Adipocyte (in vitro differentiated cells): ENCODE data around the gene EMP3.
A peak's percentile ranks its signal among the peaks of the same experiment; 100 is the strongest.

Source experiments
- DNase-seq: peaks from one replicate; pipeline ENCODE4 v3.0.0-alpha.2; 2015; ENCODE audit warnings: low read depth
- H3K27me3 ChIP-seq: replicated peaks from 2 replicates; pipeline ENCODE4 v1.7.0; 2013; ENCODE audit warnings: mild to moderate bottlenecking, low read length, moderate library complexity; ENCODE audit not compliant: control insufficient read depth, insufficient read depth
- H3K36me3 ChIP-seq: 2 replicates; pipeline ENCODE4 v1.7.0; 2013; ENCODE audit warnings: low read length, mild to moderate bottlenecking, moderate library complexity; ENCODE audit not compliant: control insufficient read depth, insufficient read depth, severe bottlenecking
- H3K4me1 ChIP-seq: 2 replicates; pipeline ENCODE4 v1.7.0; 2013; ENCODE audit warnings: mild to moderate bottlenecking, low read length, moderate library complexity; ENCODE audit not compliant: control insufficient read depth, insufficient read depth
- H3K4me3 ChIP-seq: 2 replicates; pipeline ENCODE4 v1.7.0; 2013; ENCODE audit warnings: mild to moderate bottlenecking, low read length, moderate library complexity
- H3K9ac ChIP-seq: 2 replicates; pipeline ENCODE4 v1.7.0; 2013; ENCODE audit warnings: mild to moderate bottlenecking, low read length, moderate library complexity
- H3K9me3 ChIP-seq: 2 replicates; pipeline ENCODE4 v1.7.0; 2013; ENCODE audit warnings: mild to moderate bottlenecking, low read length, moderate library complexity; ENCODE audit not compliant: control insufficient read depth

Gene EMP3

GRCh38 chr19:48351341-48351752 is 26.0 kb downstream of the EMP3 start:
- Histone ChIP-seq H3K9me3 (no peaks in the 10 kb centered on the region), H3K27me3 (no peaks in the 10 kb centered on the region)
- DNase-seq = peak; percentile 66

DNA sequence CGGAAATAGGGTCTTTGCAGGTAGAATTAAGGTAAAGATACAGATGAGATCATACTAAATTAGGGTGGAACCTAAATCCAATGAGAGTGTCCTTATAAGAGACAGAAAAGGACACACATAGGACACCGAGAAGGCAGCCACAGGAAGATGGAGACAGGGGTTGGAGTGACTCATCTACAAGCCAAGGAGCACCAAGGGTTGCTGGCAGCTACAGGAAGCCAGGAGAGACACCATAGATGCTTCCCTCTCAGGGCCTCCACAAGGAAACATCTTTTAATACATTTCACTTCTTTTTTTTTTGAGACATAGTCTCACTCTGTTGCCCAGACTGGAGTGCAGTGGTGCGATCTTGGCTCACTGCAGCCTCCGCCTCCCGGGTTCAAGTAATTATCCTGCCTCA is 28.3 kb downstream of the EMP3 start:
- Histone ChIP-seq H3K4me1 (no peaks in the 10 kb centered on the region), H3K36me3 (no peaks in the 10 kb centered on the region), H3K4me3 (no peak overlapping the region), H3K27me3 (no peaks in the 10 kb centered on the region), H3K9me3 (no peaks in the 10 kb centered on the region), H3K9ac (no peak overlapping the region)
- DNase-seq = no peak

More at GRCh38 chr19:48351341-48351752, 26.0 kb downstream of the EMP3 start:
- Histone ChIP-seq H3K4me1 (no peaks in the 10 kb centered on the region), H3K4me3 (no peak overlapping the region), H3K36me3 (no peaks in the 10 kb centered on the region), H3K9ac (no peak overlapping the region)

DNA sequence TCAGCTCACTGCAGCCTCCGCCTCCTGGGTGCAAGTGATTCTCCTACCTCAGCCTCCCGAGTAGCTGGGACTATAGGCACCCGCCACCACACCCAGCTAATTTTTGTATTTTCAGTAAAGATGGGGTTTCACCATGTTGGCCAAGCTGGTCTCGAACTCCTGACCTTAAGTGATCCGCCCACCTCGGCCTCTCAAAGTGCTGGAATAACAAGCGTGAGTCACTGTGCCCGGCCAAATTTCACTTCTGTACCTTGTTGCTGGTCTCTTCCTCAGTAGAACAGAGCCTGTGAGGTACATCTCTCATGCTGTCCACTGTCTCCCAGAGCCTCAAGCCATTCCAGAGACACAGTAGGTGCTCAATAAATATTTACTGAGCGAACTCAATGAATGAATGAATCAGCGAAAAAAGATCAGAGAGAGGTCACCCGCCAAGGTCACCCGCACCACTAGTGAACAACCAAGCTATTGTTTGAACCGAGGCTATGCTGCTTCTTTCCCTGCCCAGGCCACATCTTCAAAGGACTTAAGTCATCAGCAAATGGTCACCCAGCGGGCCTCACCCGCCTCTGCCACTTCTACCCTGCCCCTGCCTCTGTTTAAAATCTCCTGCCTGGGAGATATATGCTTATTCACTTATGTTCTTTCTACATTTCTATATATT is 29.1 kb downstream of the EMP3 start:
- DNase-seq = no peak
- no peak overlapping the region for H3K4me3 ChIP-seq
- H3K9ac ChIP-seq = no peak overlapping the region
- H3K36me3 ChIP-seq = no peaks in the 10 kb centered on the region
- H3K27me3 ChIP-seq = no peaks in the 10 kb centered on the region
- no peaks in the 10 kb centered on the region for H3K4me1 ChIP-seq
- no peaks in the 10 kb centered on the region for H3K9me3 ChIP-seq

GRCh38 chr19:48355365-48355954 is 30.1 kb downstream of the EMP3 start:
- no peak overlapping the region for H3K4me3 ChIP-seq
- H3K36me3 ChIP-seq = peaks cover 3% of the 10 kb centered on the region
- H3K9ac ChIP-seq = no peak overlapping the region
- no peaks in the 10 kb centered on the region for H3K9me3 ChIP-seq
- H3K4me1 ChIP-seq = no peaks in the 10 kb centered on the region
- no peak for DNase-seq
- no peaks in the 10 kb centered on the region for H3K27me3 ChIP-seq

- Histone ChIP-seq H3K4me1 (peaks cover 4% of the 10 kb centered on the region), H3K9me3 (no peaks in the 10 kb centered on the region), H3K27me3 (no peaks in the 10 kb centered on the region), H3K4me3 (no peak overlapping the region), H3K36me3 (peaks cover 3% of the 10 kb centered on the region), H3K9ac (no peak overlapping the region)
- DNase-seq = no peak
Measured at GRCh38 chr19:48359123-48359522, 33.8 kb downstream of the EMP3 start.

DNA sequence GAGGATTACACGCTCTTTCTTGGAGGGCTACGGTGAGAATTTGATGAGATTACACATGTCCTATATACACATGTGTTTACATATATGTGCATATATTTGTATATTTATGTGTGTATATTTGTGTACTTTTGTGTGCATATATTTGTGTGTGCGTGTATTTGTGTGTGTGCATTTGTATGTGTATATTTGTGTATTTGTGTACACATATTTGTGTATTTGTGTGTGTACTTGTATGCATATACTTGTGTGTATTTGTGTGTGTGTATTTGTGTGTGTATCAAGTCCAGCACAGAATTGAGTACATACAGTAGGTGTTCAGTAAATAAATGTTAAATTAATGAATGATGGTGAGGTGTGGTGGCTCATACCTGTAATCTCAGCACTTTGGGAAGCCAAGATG is 36.6 kb downstream of the EMP3 start:
- H3K9me3 ChIP-seq = no peaks in the 10 kb centered on the region
- peaks cover 3% of the 10 kb centered on the region for H3K36me3 ChIP-seq
- no peaks in the 10 kb centered on the region for H3K27me3 ChIP-seq
- H3K4me3 ChIP-seq = no peak overlapping the region
- peaks cover 4% of the 10 kb centered on the region for H3K4me1 ChIP-seq
- H3K9ac ChIP-seq = no peak overlapping the region
- DNase-seq = no peak

DNA sequence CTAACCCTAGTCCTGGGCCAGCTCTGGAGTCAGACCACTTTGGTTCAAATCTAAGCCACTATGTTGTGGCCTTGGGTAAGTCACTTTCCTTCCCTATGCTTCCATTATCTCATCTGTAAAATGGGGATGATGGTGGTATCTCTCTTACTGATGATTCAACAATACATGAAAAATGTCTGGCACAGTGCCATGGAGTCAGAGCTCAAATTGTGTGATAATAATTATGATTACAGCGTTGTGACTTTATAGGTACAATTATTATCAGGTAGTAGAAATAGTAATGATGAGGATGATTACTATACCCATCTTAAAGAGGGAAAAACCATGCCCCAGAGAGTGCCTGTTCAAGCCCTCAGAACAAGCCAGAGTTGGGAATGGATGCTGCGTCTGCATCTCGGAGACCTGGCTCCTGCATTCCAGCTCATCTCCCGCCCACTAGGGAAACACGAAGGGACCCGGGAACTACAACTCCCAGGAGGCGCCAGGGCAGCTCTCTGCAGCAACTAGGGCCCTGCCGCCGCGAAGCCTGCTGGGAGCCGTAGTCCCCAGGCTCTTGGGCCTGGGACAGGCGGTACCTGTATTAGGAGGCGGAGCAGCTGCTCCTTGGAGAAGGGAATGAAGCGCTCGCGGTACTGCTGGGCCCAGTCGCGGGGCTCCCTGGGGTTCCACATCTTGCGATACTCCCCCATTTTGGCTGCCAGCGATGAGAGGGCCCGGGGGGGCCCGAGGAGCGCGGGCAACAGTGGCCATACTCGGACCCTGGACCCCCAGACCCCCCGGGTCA is 37.6 kb downstream of the EMP3 start:
- Histone ChIP-seq H3K4me1 (peaks cover 4% of the 10 kb centered on the region), H3K4me3 (peak overlapping the region; percentile 97), H3K27me3 (no peaks in the 10 kb centered on the region), H3K9ac (peak overlapping the region; percentile 99), H3K9me3 (no peaks in the 10 kb centered on the region), H3K36me3 (peaks cover 3% of the 10 kb centered on the region)
- DNase-seq = peak; percentile 97

GRCh38 chr19:48363500-48363809 is 38.1 kb downstream of the EMP3 start:
- peaks cover 4% of the 10 kb centered on the region for H3K4me1 ChIP-seq
- DNase-seq = no peak
- H3K36me3 ChIP-seq = peaks cover 3% of the 10 kb centered on the region
- H3K4me3 ChIP-seq = peak overlapping the region; percentile 97
- no peaks in the 10 kb centered on the region for H3K27me3 ChIP-seq
- peak overlapping the region; percentile 99 for H3K9ac ChIP-seq
- H3K9me3 ChIP-seq = no peaks in the 10 kb centered on the region

GRCh38 chr19:48363810-48364597 is 38.7 kb downstream of the EMP3 start, which contains the start of the genes SYNGR4 and TMEM143:
Gene SYNGR4 (plus strand): TSS chr19:48364367. CDS start chr19:48365843, 1,476 bp downstream.
Gene TMEM143 (minus strand): TSS chr19:48363940. CDS start chr19:48363920, 20 bp downstream.
- Histone ChIP-seq H3K9ac (peak within 1 kb of the TSS; percentile 99), H3K27me3 (no peaks in the 10 kb centered on the region), H3K4me3 (peak within 1 kb of the TSS; percentile 97), H3K36me3 (peaks cover 3% of the 10 kb centered on the region), H3K9me3 (no peaks in the 10 kb centered on the region), H3K4me1 (peaks cover 4% of the 10 kb centered on the region)
- peak; percentile 100 for DNase-seq

GRCh38 chr19:48364598-48365348 is 39.4 kb downstream of the EMP3 start:
- H3K36me3 ChIP-seq = peaks cover 2% of the 10 kb centered on the region
- peaks cover 4% of the 10 kb centered on the region for H3K4me1 ChIP-seq
- no peaks in the 10 kb centered on the region for H3K27me3 ChIP-seq
- peak overlapping the region; percentile 51 for H3K9ac ChIP-seq
- DNase-seq = no peak
- H3K9me3 ChIP-seq = no peaks in the 10 kb centered on the region
- H3K4me3 ChIP-seq = peak overlapping the region; percentile 97
